OCI-LY7 (cell line): ENCODE results near the gene NIN. TPM values are rescaled to one million over a fixed set of nuclear protein-coding genes. Genes with fewer than 3 reads are reported as not detected.

Experiments
- BruUV-seq: library from RNA; stranded (reverse); fragments of 400-500 nt; replicated peaks from 2 replicates; lab custom pipeline; 2021; lab: Mats Ljungman, UMichigan
- CTCF ChIA-PET: fragments of 300-600 bp; sonication (Branson Sonifier 250); formaldehyde crosslinking; loops from one replicate; lab custom pipeline; 2022; ENCODE audit warnings: antibody characterized with exemption; ENCODE audit not compliant: unreplicated experiment; lab: Charles Lee
- POLR2A ChIA-PET: fragments of 300-600 bp; sonication (Branson Sonifier 250); formaldehyde crosslinking; loops from one replicate; lab custom pipeline; 2022; ENCODE audit warnings: antibody characterized with exemption; lab: Charles Lee
- DNase-seq: peaks from one replicate; pipeline ENCODE4 v3.0.0-alpha.2; 2015; ENCODE audit warnings: low spot score
- H2AFZ ChIP-seq: fragments of 200-600 bp; sonication (generic), shearing (Covaris generic); 2 replicates; pipeline ENCODE4 v1.6.1; 2014; ENCODE audit warnings: mild to moderate bottlenecking, antibody characterized with exemption, low read length, moderate library complexity
- H3K27ac ChIP-seq: fragments of 200-600 bp; sonication (generic); 2 replicates; pipeline ENCODE4 v1.5.1; 2014; ENCODE audit warnings: mixed run types, low read depth, mild to moderate bottlenecking, moderate library complexity, low read length, inconsistent platforms; ENCODE audit not compliant: poor library complexity, severe bottlenecking
- H3K36me3 ChIP-seq: fragments of 200-600 bp; sonication (generic); 2 replicates; pipeline ENCODE4 v1.6.1; 2014; ENCODE audit warnings: mild to moderate bottlenecking, antibody characterized with exemption, low read length, moderate library complexity, mixed read lengths; ENCODE audit not compliant: insufficient read depth
- H3K4me1 ChIP-seq: fragments of 200-600 bp; sonication (generic); 2 replicates; pipeline ENCODE4 v1.5.1; 2014; ENCODE audit warnings: mild to moderate bottlenecking, low read length; ENCODE audit not compliant: insufficient read depth, poor library complexity, severe bottlenecking
- H3K4me2 ChIP-seq: fragments of 200-600 bp; sonication (generic); 2 replicates; pipeline ENCODE4 v1.6.1; 2014; ENCODE audit warnings: mild to moderate bottlenecking, low read length
- H3K4me3 ChIP-seq: fragments of 200-600 bp; sonication (generic); 2 replicates; pipeline ENCODE4 v1.5.1; 2014; ENCODE audit warnings: mild to moderate bottlenecking, low read depth, low read length; ENCODE audit not compliant: poor library complexity, severe bottlenecking
- H3K79me2 ChIP-seq: fragments of 200-600 bp; sonication (generic); 2 replicates; pipeline ENCODE4 v1.6.1; 2016; ENCODE audit warnings: low read depth, mild to moderate bottlenecking, low read length, moderate library complexity, mixed read lengths; ENCODE audit not compliant: insufficient read depth
- H3K9me2 ChIP-seq: fragments of 200-600 bp; sonication (generic); 2 replicates; pipeline ENCODE4 v1.6.1; 2016; ENCODE audit warnings: mild to moderate bottlenecking, low read length, mixed read lengths; ENCODE audit not compliant: insufficient read depth
- H3K9me3 ChIP-seq: fragments of 200-600 bp; sonication (generic); 2 replicates; pipeline ENCODE4 v1.6.1; 2014; ENCODE audit warnings: mild to moderate bottlenecking, mixed run types, low read length, mixed read lengths
- H4K20me1 ChIP-seq: fragments of 200-600 bp; sonication (generic); 2 replicates; pipeline ENCODE4 v1.6.1; 2014; ENCODE audit warnings: mild to moderate bottlenecking, antibody characterized with exemption, low read length, moderate library complexity, mixed read lengths; ENCODE audit not compliant: insufficient read depth
- EZH2phosphoT487 ChIP-seq: fragments of 200-600 bp; sonication (generic); IDR thresholded peaks from 2 replicates; pipeline ENCODE4 v1.6.1; 2018; ENCODE audit warnings: low read depth, borderline replicate concordance, mild to moderate bottlenecking, mixed run types, antibody characterized with exemption, low read length, moderate library complexity, mixed read lengths
- intact Hi-C: fragments of 100-400 bp; cut with micrococcal nuclease; formaldehyde crosslinking; loops from one replicate; pipeline ENCODE4 v1.10.0; 2022; ENCODE audit not compliant: unreplicated experiment
- total RNA-seq, 2 experiments: library from RNA; depleted of rRNA in 1 of 2; stranded (reverse); fragments of >200 nt in 1 of 2; shearing (Covaris generic) in 1 of 2; gene quantifications; 2 replicates each; pipeline ENCODE4 v1.2.3, GENCODE V29; 2014 to 2022
- TF ChIP-seq, protein P1 (sequence below): fragments of 200-600 bp; sonication (generic); conservative IDR thresholded peaks from 2 replicates; pipeline ENCODE4 v1.5.1; 2014; ENCODE audit warnings: mild to moderate bottlenecking, antibody characterized with exemption, low read length, moderate library complexity, mixed read lengths

NIN gene
- total RNA-seq, 2 experiments from 2014 or later = 95.3 to 189 TPM

DNA sequence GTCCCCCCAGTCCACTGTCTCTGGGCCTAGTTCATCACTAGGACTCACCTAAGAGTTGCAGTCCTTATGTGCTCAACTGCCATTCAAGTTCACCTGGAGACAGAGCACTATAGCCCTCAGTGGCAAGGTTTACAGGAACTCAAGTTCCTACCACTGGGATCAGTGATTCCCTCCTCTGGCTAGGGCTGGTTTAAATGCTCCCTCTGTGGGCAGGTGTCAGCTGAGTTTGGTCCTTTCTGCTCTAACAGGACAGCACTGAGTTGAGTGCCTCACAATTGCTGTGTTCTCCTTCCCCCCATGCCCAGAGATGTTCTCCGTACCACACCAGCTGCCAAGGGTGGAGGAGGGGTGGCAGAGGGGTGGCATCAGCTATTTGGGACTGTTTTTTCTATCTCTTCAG is 142.1 kb downstream of the NIN start:
- Histone ChIP-seq H3K36me3 (no peaks in the 10 kb centered on the region), H3K4me1 (no peaks in the 10 kb centered on the region), H2AFZ (no peak overlapping the region), H3K79me2 (no peaks in the 10 kb centered on the region), H3K4me2 (no peak overlapping the region), H3K4me3 (no peak overlapping the region), H3K9me3 (no peaks in the 10 kb centered on the region), H3K9me2 (no peaks in the 10 kb centered on the region), H4K20me1 (no peaks in the 10 kb centered on the region), H3K27ac (no peak overlapping the region)
- intact Hi-C loops = no loop called here
- TF ChIP-seq, protein P1, sequence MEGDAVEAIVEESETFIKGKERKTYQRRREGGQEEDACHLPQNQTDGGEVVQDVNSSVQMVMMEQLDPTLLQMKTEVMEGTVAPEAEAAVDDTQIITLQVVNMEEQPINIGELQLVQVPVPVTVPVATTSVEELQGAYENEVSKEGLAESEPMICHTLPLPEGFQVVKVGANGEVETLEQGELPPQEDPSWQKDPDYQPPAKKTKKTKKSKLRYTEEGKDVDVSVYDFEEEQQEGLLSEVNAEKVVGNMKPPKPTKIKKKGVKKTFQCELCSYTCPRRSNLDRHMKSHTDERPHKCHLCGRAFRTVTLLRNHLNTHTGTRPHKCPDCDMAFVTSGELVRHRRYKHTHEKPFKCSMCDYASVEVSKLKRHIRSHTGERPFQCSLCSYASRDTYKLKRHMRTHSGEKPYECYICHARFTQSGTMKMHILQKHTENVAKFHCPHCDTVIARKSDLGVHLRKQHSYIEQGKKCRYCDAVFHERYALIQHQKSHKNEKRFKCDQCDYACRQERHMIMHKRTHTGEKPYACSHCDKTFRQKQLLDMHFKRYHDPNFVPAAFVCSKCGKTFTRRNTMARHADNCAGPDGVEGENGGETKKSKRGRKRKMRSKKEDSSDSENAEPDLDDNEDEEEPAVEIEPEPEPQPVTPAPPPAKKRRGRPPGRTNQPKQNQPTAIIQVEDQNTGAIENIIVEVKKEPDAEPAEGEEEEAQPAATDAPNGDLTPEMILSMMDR = no peak
- no peak for TF ChIP-seq EZH2phosphoT487
- no peak for DNase-seq
- ChIA-PET POLR2A (no interaction called here), CTCF (no interaction called here)
- BruUV-seq = no TSS peak

DNA sequence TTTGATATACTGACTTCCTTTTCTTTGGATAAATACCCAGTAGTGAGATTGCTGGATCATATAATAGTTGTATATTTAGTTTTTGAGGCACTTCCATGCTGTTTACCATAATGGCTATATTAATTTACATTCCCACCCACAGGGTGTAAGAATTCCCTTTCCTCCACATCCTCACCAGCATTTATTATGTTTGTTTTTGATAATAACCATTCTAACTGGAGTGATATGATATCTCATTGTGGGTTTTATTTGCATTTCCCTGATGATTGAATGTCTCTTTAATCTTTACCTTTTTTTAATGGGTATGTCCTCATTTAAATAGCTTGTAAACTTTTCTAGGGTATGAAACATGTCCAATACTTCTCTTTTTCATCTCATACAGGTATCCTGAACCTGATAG is 151.3 kb downstream of the NIN start:
- Histone ChIP-seq H2AFZ (no peak overlapping the region), H3K4me3 (no peak overlapping the region), H3K4me2 (no peak overlapping the region), H3K79me2 (no peaks in the 10 kb centered on the region), H3K9me3 (no peaks in the 10 kb centered on the region), H3K9me2 (no peaks in the 10 kb centered on the region), H3K4me1 (peaks cover 19% of the 10 kb centered on the region), H3K36me3 (no peaks in the 10 kb centered on the region), H3K27ac (no peak overlapping the region), H4K20me1 (no peaks in the 10 kb centered on the region)
- ChIA-PET CTCF (no interaction called here), POLR2A (interaction anchor here (0.7 kb wide), 2 partner anchors 25 to 115 kb away, joined by 3 read pairs; no protein-coding TSS in a partner anchor)
- DNase-seq = no peak
- intact Hi-C loops = no loop called here
- no peak for TF ChIP-seq EZH2phosphoT487
- TF ChIP-seq, protein P1 = no peak
- no TSS peak for BruUV-seq

GRCh38 chr14:50678163-50678562 is 152.8 kb downstream of the NIN start:
- Histone ChIP-seq H3K9me2 (no peaks in the 10 kb centered on the region), H3K79me2 (no peaks in the 10 kb centered on the region), H3K4me1 (peaks cover 19% of the 10 kb centered on the region), H3K9me3 (no peaks in the 10 kb centered on the region), H3K27ac (no peak overlapping the region), H3K4me2 (0 out of 2 replicates have a peak overlapping the region, but pooled peaks have one; percentile 56), H3K4me3 (no peak overlapping the region), H4K20me1 (no peaks in the 10 kb centered on the region), H3K36me3 (no peaks in the 10 kb centered on the region), H2AFZ (peak overlapping the region; percentile 66; the same call in 1 of the 2 replicates)
- POLR2A ChIA-PET = no interaction called here
- intact Hi-C loops = no loop called here
- TF ChIP-seq EZH2phosphoT487 = no peak
- TF ChIP-seq, protein P1 = no peak
- CTCF ChIA-PET = no interaction called here
- no TSS peak for BruUV-seq
- no peak for DNase-seq
